ENCODE data around the gene CTNNB1. TPM values are rescaled to one million over a fixed set of nuclear protein-coding genes. Genes with fewer than 3 reads are reported as not detected.

Gene CTNNB1
- total and polyA plus RNA-seq, 2 of the 8 experiments (the other 6 are each of a cell fraction or from before 2014, with no cell fraction given) = 356 to 579 TPM

DNA sequence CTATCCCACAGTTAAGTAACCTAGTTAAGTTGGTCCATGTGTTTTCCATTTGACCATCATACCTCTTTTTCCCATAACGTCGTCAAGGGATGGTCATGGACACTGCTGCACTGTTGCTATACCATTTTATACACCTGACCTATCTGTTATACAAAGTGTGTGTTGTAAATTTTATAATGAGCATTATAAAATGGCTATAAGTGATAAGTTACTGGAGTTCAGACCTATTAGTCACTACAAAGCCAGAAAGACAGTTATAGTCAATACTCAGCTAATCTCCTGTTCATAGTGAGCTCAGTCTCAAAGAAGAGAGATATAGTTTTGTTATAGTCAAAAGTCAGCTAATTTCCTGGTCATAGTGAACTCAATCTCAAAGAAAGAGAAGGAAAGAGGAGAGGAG, 18.9 kb upstream of the CTNNB1 start:
- Histone ChIP-seq H3K14ac (ENCODE audit: insufficient read length) (no peak overlapping the region), H3K4ac (replicated peaks; ENCODE audit: insufficient read length, low read depth, low read length) (no peak overlapping the region), H4K5ac (ENCODE audit: insufficient read length, low read depth, low read length) (no peak overlapping the region), H3K79me2 (ENCODE audit: control insufficient read depth in 1 of 2, insufficient read depth in 2 of 2, low read length in 2 of 2) (no peaks in the 10 kb centered on the region), H2BK5ac (ENCODE audit: low read depth, low read length) (no peak overlapping the region), H2BK15ac (ENCODE audit: low read length) (no peak overlapping the region), H2AK5ac (ENCODE audit: low read depth, low read length) (no peak overlapping the region), H3K18ac (ENCODE audit: extremely low read depth, low read length) (no peak overlapping the region), H3K23me2 (ENCODE audit: low read depth, low read length) (no peaks in the 10 kb centered on the region), H3K9ac (replicated peaks in 1 of 4; ENCODE audit: extremely low read depth in 1 of 4, low read depth in 3 of 4, low read length in 3 of 4) (no peak overlapping the region), H4K91ac (replicated peaks; ENCODE audit: insufficient read length, low read length) (no peak overlapping the region), H4K8ac (ENCODE audit: extremely low read depth, insufficient read depth, low read length) (no peak overlapping the region), H2BK20ac (ENCODE audit: low read length) (no peak overlapping the region), H3K4me3 (ENCODE audit: extremely low read depth in 1 of 4, insufficient read depth in 2 of 4, low read depth in 3 of 4, low read length in 4 of 4) (no peak overlapping the region), H3K4me1 (replicated peaks in 1 of 4; ENCODE audit: control insufficient read depth in 3 of 4, insufficient read depth in 4 of 4, low read length in 3 of 4) (peaks cover 0 to 3% (median 0%) of the 10 kb centered on the region in 4 experiments; a peak in 2 of 7 replicates), H3K36me3 (ENCODE audit: control insufficient read depth in 2 of 4, insufficient read depth in 4 of 4, low read length in 3 of 4) (no peaks in the 10 kb centered on the region), H3K79me1 (ENCODE audit: low read depth, low read length) (no peaks in the 10 kb centered on the region), H2BK120ac (replicated peaks; ENCODE audit: low read depth, low read length) (no peak overlapping the region), H3K27me3 (replicated peaks in 1 of 4; ENCODE audit: control insufficient read depth in 3 of 4, extremely low read depth in 1 of 4, insufficient read depth in 3 of 4, low read length in 3 of 4) (no peaks in the 10 kb centered on the region), H2BK12ac (ENCODE audit: low read depth, low read length) (no peak overlapping the region), H2AFZ (ENCODE audit: low read length) (no peak overlapping the region), H3K4me2 (ENCODE audit: insufficient read depth in 1 of 2, low read depth in 2 of 2, low read length in 2 of 2) (no peak overlapping the region), H3K56ac (replicated peaks; ENCODE audit: insufficient read length, low read depth, low read length) (no peak overlapping the region), H4K20me1 (replicated peaks in 1 of 2; ENCODE audit: control insufficient read depth in 1 of 2, insufficient read depth in 2 of 2, low read length in 2 of 2) (peaks cover 0 to 2% of the 10 kb centered on the region in 2 experiments), H3K9me3 (ENCODE audit: insufficient read depth in 2 of 2, low read depth in 1 of 2, low read length in 1 of 2) (no peaks in the 10 kb centered on the region), H3K27ac (ENCODE audit: low read depth, low read length) (no peak overlapping the region), H3K23ac (ENCODE audit: insufficient read length) (no peak overlapping the region)
- WGBS, 2 experiments (ENCODE audit: extremely low coverage in 1 of 2, insufficient coverage in 1 of 2, insufficient read length in 1 of 2, insufficient replicate concordance in 2 of 2, low coverage in 1 of 2, low lambda C conversion rate in 2 of 2, missing lambda C conversion rate in 1 of 2) = 62% methylated on average over 2 of the region's 2 CpGs; no CpG with 5 or more reads in 1 of the 2 experiments
- CTCF ChIA-PET (ENCODE audit: partially characterized antibody) = no interaction called here
- no peak for DNase-seq (ENCODE audit: low read depth in 1 of 2, low spot score in 2 of 2)
- POLR2A ChIA-PET (ENCODE audit: partially characterized antibody) = interaction anchor here (4.8 kb wide), 1 partner anchor 19 kb away, joined by 28 read pairs; the partner anchor contains the start of gene CTNNB1
- FAIRE-seq = no peak
- TF ChIP-seq SP2 (IDR thresholded peaks at IDR 0.05; ENCODE audit: low read length) = no peak
- TF ChIP-seq ZNF274 (IDR thresholded peaks at IDR 0.05; ENCODE audit: borderline replicate concordance, extremely low read depth, low read length) = no peak
- TF ChIP-seq CTCF (IDR thresholded peaks at IDR 0.05; ENCODE audit: control extremely low read depth in 1 of 3, insufficient read depth in 1 of 3, low read depth in 1 of 3, low read length in 3 of 3) = no peak
- TF ChIP-seq CBX8 (IDR thresholded peaks at IDR 0.05; ENCODE audit: borderline replicate concordance, low read depth, low read length) = no peak

Measured in H1 (cell line).